Natural killer cell treated with Interleukin-12 subunit alpha and Interleukin-12 subunit beta and Interleukin-15 and Interleukin-18, amount 100 ng/mL, for 72 hours (primary cell): ENCODE data around the gene ASXL1. TPM values are rescaled to one million over a fixed set of nuclear protein-coding genes. Genes with fewer than 3 reads are reported as not detected.
A peak's percentile ranks its signal among the peaks of the same experiment; 100 is the strongest.
"Not testable (repeated sequence)": the region's sequence is repeated elsewhere in the genome, so short reads cannot be mapped to it uniquely, and the experiment has no call there.

Experiments
- ATAC-seq, 2 donors: fragments of 150-1000 bp; cut with Tn5 transposase in 1 of 2; sonication (Bioruptor Pico), chemical (Tn5 transposase) in 1 of 2; 2 replicates each; pipeline ENCODE4 v1.10.0; 2021
- DNase-seq: peaks from one replicate; pipeline ENCODE4 v3.0.0; 2022; ENCODE audit warnings: low spot score
- H3K27ac Mint-ChIP-seq, 2 donors: 1 replicate in 1 of 2; 2 replicates in 1 of 2; pipeline ENCODE4 v1.8.0; 2022; ENCODE audit warnings: mixed read lengths in 2 of 2, mild to moderate bottlenecking in 1 of 2, moderate library complexity in 1 of 2
- H3K27me3 Mint-ChIP-seq, 2 donors: 1 replicate in 1 of 2; 2 replicates in 1 of 2; pipeline ENCODE4 v1.8.0; 2022; ENCODE audit warnings: mixed read lengths in 2 of 2
- H3K36me3 Mint-ChIP-seq: one replicate; pipeline ENCODE4 v1.8.0; 2022; ENCODE audit warnings: mixed read lengths
- H3K4me1 Mint-ChIP-seq, 2 donors: 1 replicate in 1 of 2; 2 replicates in 1 of 2; pipeline ENCODE4 v1.8.0; 2022; ENCODE audit warnings: low read depth in 2 of 2, mixed read lengths in 2 of 2, mild to moderate bottlenecking in 1 of 2
- H3K4me3 Mint-ChIP-seq: one replicate; pipeline ENCODE4 v1.8.0; 2022; ENCODE audit warnings: mixed read lengths
- H3K9me3 Mint-ChIP-seq: 2 replicates; pipeline ENCODE4 v1.8.0; 2022; ENCODE audit warnings: mixed read lengths
- total RNA-seq, 2 donors: library from RNA; stranded (reverse); gene quantifications; one replicate each; pipeline ENCODE4 v1.2.3, GENCODE V29; 2022

Gene ASXL1
- total RNA-seq: 100 to 1,000 TPM; 119 to 214 TPM

GRCh38 chr20:32357869-32358631 lies at the start of gene ASXL1:
ASXL1 (plus strand) TSS chr20:32358331; CDS start chr20:32358776, 445 bp downstream.
- Mint-ChIP-seq H3K36me3 (peaks cover 14% of the 10 kb centered on the region), H3K9me3 (no peaks in the 10 kb centered on the region), H3K27ac (peak within 1 kb of the TSS; percentile 96 to 99), H3K27me3 (no peaks in the 10 kb centered on the region), H3K4me1 (peaks cover 61 to 73% of the 10 kb centered on the region in 2 donors), H3K4me3 (peak within 1 kb of the TSS; percentile 98)
- ATAC-seq (peak; percentile 89 to 92), DNase-seq (peak; percentile 97)

- Mint-ChIP-seq H3K27ac (no peak overlapping the region), H3K27me3 (no peaks in the 10 kb centered on the region), H3K9me3 (no peaks in the 10 kb centered on the region), H3K4me3 (no peak overlapping the region), H3K4me1 (peaks cover 8 to 19% of the 10 kb centered on the region in 2 donors), H3K36me3 (peaks cover 28% of the 10 kb centered on the region)
- no peak for ATAC-seq
- no peak for DNase-seq
Observed at GRCh38 chr20:32312718-32313424, 45.3 kb upstream of the ASXL1 start.

GRCh38 chr20:32314768-32315167 lies 43.4 kb upstream of the ASXL1 start:
- DNase-seq (no peak), ATAC-seq (no peak)
- Mint-ChIP-seq H3K36me3 (peaks cover 40% of the 10 kb centered on the region), H3K4me1 (peaks cover 15 to 29% of the 10 kb centered on the region in 2 donors), H3K4me3 (no peak overlapping the region), H3K27me3 (no peaks in the 10 kb centered on the region), H3K27ac (peak overlapping the region; percentile 18 to 47), H3K9me3 (no peaks in the 10 kb centered on the region)

GRCh38 chr20:32315399-32315798 lies 42.7 kb upstream of the ASXL1 start:
- Mint-ChIP-seq H3K4me3 (no peak overlapping the region), H3K36me3 (peaks cover 37% of the 10 kb centered on the region), H3K27ac (peak overlapping the region; percentile 18 to 47), H3K4me1 (peaks cover 15 to 27% of the 10 kb centered on the region in 2 donors), H3K9me3 (no peaks in the 10 kb centered on the region), H3K27me3 (no peaks in the 10 kb centered on the region)
- DNase-seq (no peak), ATAC-seq (no peak)

- ATAC-seq: no peak
- Mint-ChIP-seq H3K9me3 (no peaks in the 10 kb centered on the region), H3K36me3 (peaks cover 36% of the 10 kb centered on the region), H3K27me3 (no peaks in the 10 kb centered on the region), H3K4me3 (no peak overlapping the region), H3K4me1 (peaks cover 15 to 22% of the 10 kb centered on the region in 2 donors), H3K27ac (peak overlapping the region in 1 of 2 donors; percentile 10)
- no peak for DNase-seq
Observed at GRCh38 chr20:32315891-32316290, 42.2 kb upstream of the ASXL1 start.

GRCh38 chr20:32316667-32317066 lies 41.5 kb upstream of the ASXL1 start:
- H3K4me3 Mint-ChIP-seq: no peak overlapping the region
- H3K9me3 Mint-ChIP-seq: no peaks in the 10 kb centered on the region
- peaks cover 19 to 24% of the 10 kb centered on the region in 2 donors for H3K4me1 Mint-ChIP-seq
- H3K27me3 Mint-ChIP-seq: no peaks in the 10 kb centered on the region
- ATAC-seq (no peak), DNase-seq (no peak)
- H3K36me3 Mint-ChIP-seq: peaks cover 36% of the 10 kb centered on the region
- H3K27ac Mint-ChIP-seq: peak overlapping the region; percentile 10 to 19

GRCh38 chr20:32319100-32319499 lies 39.0 kb upstream of the ASXL1 start:
- peak; percentile 92 to 93 for ATAC-seq
- Mint-ChIP-seq H3K9me3 (no peaks in the 10 kb centered on the region), H3K27ac (peak overlapping the region; percentile 83 to 92), H3K27me3 (no peaks in the 10 kb centered on the region), H3K36me3 (peaks cover 32% of the 10 kb centered on the region), H3K4me3 (peak overlapping the region; percentile 53), H3K4me1 (peaks cover 16 to 19% of the 10 kb centered on the region in 2 donors)
- peak; percentile 67 for DNase-seq

- peak overlapping the region; percentile 6 to 34 for H3K27ac Mint-ChIP-seq
- H3K4me3 Mint-ChIP-seq: no peak overlapping the region
- no peaks in the 10 kb centered on the region for H3K9me3 Mint-ChIP-seq
- H3K4me1 Mint-ChIP-seq: peaks cover 12% of the 10 kb centered on the region in 2 donors
- peaks cover 29% of the 10 kb centered on the region for H3K36me3 Mint-ChIP-seq
- DNase-seq: no peak
- ATAC-seq: no peak
- no peaks in the 10 kb centered on the region for H3K27me3 Mint-ChIP-seq
Observed at GRCh38 chr20:32320305-32320704, 37.8 kb upstream of the ASXL1 start.

- peaks cover 24% of the 10 kb centered on the region for H3K36me3 Mint-ChIP-seq
- peaks cover 11 to 12% of the 10 kb centered on the region in 2 donors for H3K4me1 Mint-ChIP-seq
- DNase-seq (no peak), ATAC-seq (no peak)
- H3K4me3 Mint-ChIP-seq: no peak overlapping the region
- no peaks in the 10 kb centered on the region for H3K9me3 Mint-ChIP-seq
- H3K27ac Mint-ChIP-seq: peak overlapping the region; percentile 6 to 34
- H3K27me3 Mint-ChIP-seq: no peaks in the 10 kb centered on the region
Observed at GRCh38 chr20:32321390-32321789, 36.7 kb upstream of the ASXL1 start.

- Mint-ChIP-seq H3K36me3 (peaks cover 27% of the 10 kb centered on the region), H3K4me1 (peaks cover 11 to 12% of the 10 kb centered on the region in 2 donors)
- H3K4me3 Mint-ChIP-seq, H3K27ac Mint-ChIP-seq, H3K27me3 Mint-ChIP-seq, H3K9me3 Mint-ChIP-seq, ATAC-seq, DNase-seq: not testable (repeated sequence)
Observed at GRCh38 chr20:32322260-32322659, 35.9 kb upstream of the ASXL1 start.

GRCh38 chr20:32323761-32324160 lies 34.4 kb upstream of the ASXL1 start:
- not testable (repeated sequence) for H3K9me3 Mint-ChIP-seq, H3K27me3 Mint-ChIP-seq, H3K4me3 Mint-ChIP-seq, ATAC-seq, H3K4me1 Mint-ChIP-seq, H3K27ac Mint-ChIP-seq, DNase-seq
- H3K36me3 Mint-ChIP-seq: peaks cover 19% of the 10 kb centered on the region

- peak overlapping the region in 1 of 2 donors; percentile 5 for H3K27ac Mint-ChIP-seq
- no peaks in the 10 kb centered on the region for H3K27me3 Mint-ChIP-seq
- no peak for ATAC-seq
- H3K4me3 Mint-ChIP-seq: no peak overlapping the region
- no peak for DNase-seq
- peaks cover 2 to 3% of the 10 kb centered on the region in 2 donors for H3K4me1 Mint-ChIP-seq
- H3K9me3 Mint-ChIP-seq: no peaks in the 10 kb centered on the region
- H3K36me3 Mint-ChIP-seq: peaks cover 10% of the 10 kb centered on the region
Observed at GRCh38 chr20:32325706-32326503, 32.2 kb upstream of the ASXL1 start.

GRCh38 chr20:32326504-32326845 lies 31.7 kb upstream of the ASXL1 start:
- H3K27me3 Mint-ChIP-seq: no peaks in the 10 kb centered on the region
- no peak overlapping the region for H3K4me3 Mint-ChIP-seq
- DNase-seq: no peak
- no peaks in the 10 kb centered on the region for H3K9me3 Mint-ChIP-seq
- peak overlapping the region; percentile 5 to 10 for H3K27ac Mint-ChIP-seq
- H3K4me1 Mint-ChIP-seq: peaks cover under 1 to 2% of the 10 kb centered on the region in 2 donors
- ATAC-seq: no peak
- H3K36me3 Mint-ChIP-seq: peaks cover 11% of the 10 kb centered on the region
